NCI-H446 treated with DMSO at 0.1 percent for 48 hours (cell line): ENCODE measurements around the gene RAB31.

Experiments
- DNase-seq: peaks from one replicate; lab custom pipeline; 2025; lab: John Stamatoyannopoulos, UW

Gene RAB31

GRCh38 chr18:9820127-9820526 is 112.0 kb downstream of the RAB31 start:
- DNase-seq = no peak

- DNase-seq = no peak
Measured at GRCh38 chr18:9820719-9821118, 112.6 kb downstream of the RAB31 start.

GRCh38 chr18:9822587-9823185 is 114.6 kb downstream of the RAB31 start:
- no peak for DNase-seq

- DNase-seq = no peak
Measured at GRCh38 chr18:9823805-9824473, 115.8 kb downstream of the RAB31 start.

- DNase-seq = no peak
Measured at GRCh38 chr18:9824474-9824832, 116.4 kb downstream of the RAB31 start.

GRCh38 chr18:9824952-9825371 is 116.9 kb downstream of the RAB31 start:
- no peak for DNase-seq

- peak; percentile 8 for DNase-seq
Measured at GRCh38 chr18:9825571-9826073, 117.5 kb downstream of the RAB31 start.

GRCh38 chr18:9826685-9827084 is 118.6 kb downstream of the RAB31 start:
- no peak for DNase-seq

GRCh38 chr18:9827211-9827792 is 119.2 kb downstream of the RAB31 start:
- no peak for DNase-seq

- DNase-seq = no peak
Measured at GRCh38 chr18:9827793-9828505, 119.8 kb downstream of the RAB31 start.

- no peak for DNase-seq
Measured at GRCh38 chr18:9828506-9829396, 120.7 kb downstream of the RAB31 start.

- DNase-seq = no peak
Measured at GRCh38 chr18:9829397-9829712, 121.3 kb downstream of the RAB31 start.

- no peak for DNase-seq
Measured at GRCh38 chr18:9831036-9831722, 123.1 kb downstream of the RAB31 start.

GRCh38 chr18:9831723-9832199 is 123.7 kb downstream of the RAB31 start:
- no peak for DNase-seq

- DNase-seq = no peak
Measured at GRCh38 chr18:9832871-9833270, 124.8 kb downstream of the RAB31 start.

GRCh38 chr18:9834551-9834950 is 126.5 kb downstream of the RAB31 start:
- DNase-seq = no peak

GRCh38 chr18:9835113-9835755 is 127.1 kb downstream of the RAB31 start:
- DNase-seq = no peak

- DNase-seq = no peak
Measured at GRCh38 chr18:9835825-9836224, 127.7 kb downstream of the RAB31 start.

- no peak for DNase-seq
Measured at GRCh38 chr18:9838144-9838877, 130.2 kb downstream of the RAB31 start.

- DNase-seq = no peak
Measured at GRCh38 chr18:9839211-9839610, 131.1 kb downstream of the RAB31 start.
